Activated T-helper 1 cell treated with Interleukin-2 at 50 U/mL for 16 hours (primary cell): ENCODE data around the gene RASGEF1C.

Experiments used
- DNase-seq: peaks from one replicate; pipeline ENCODE4 v3.0.0-alpha.2; 2020; ENCODE audit warnings: low read depth

RASGEF1C gene

GRCh38 chr5:180179442-180180420 is 29.3 kb downstream of the RASGEF1C start:
- no peak for DNase-seq

GRCh38 chr5:180178531-180179441 is 30.2 kb downstream of the RASGEF1C start:
- DNase-seq, result no peak

- DNase-seq, result no peak
These were observed 32.8 kb downstream of the RASGEF1C start for GRCh38 chr5:180176191-180176590.

GRCh38 chr5:180175015-180175431 is 34.0 kb downstream of the RASGEF1C start:
- no peak for DNase-seq

GRCh38 chr5:180174587-180174972 is 34.4 kb downstream of the RASGEF1C start:
- DNase-seq, result no peak

GRCh38 chr5:180173875-180174586 is 35.0 kb downstream of the RASGEF1C start:
- DNase-seq, result no peak

GRCh38 chr5:180173198-180173544 is 35.8 kb downstream of the RASGEF1C start:
- no peak for DNase-seq

- no peak for DNase-seq
These were observed 36.4 kb downstream of the RASGEF1C start for GRCh38 chr5:180172447-180173197.

- DNase-seq, result no peak
These were observed 37.4 kb downstream of the RASGEF1C start for GRCh38 chr5:180171568-180172094.

- no peak for DNase-seq
These were observed 38.0 kb downstream of the RASGEF1C start for GRCh38 chr5:180170810-180171567.

- DNase-seq, result no peak
These were observed 38.8 kb downstream of the RASGEF1C start for GRCh38 chr5:180170106-180170809.

GRCh38 chr5:180169248-180170105 is 39.5 kb downstream of the RASGEF1C start:
- DNase-seq, result no peak

GRCh38 chr5:180168758-180169157 is 40.3 kb downstream of the RASGEF1C start:
- no peak for DNase-seq

GRCh38 chr5:180166176-180166575 is 42.8 kb downstream of the RASGEF1C start:
- no peak for DNase-seq

GRCh38 chr5:180162304-180162661 is 46.7 kb downstream of the RASGEF1C start:
- no peak for DNase-seq

- DNase-seq, result no peak
These were observed 47.3 kb downstream of the RASGEF1C start for GRCh38 chr5:180161420-180162303.

- DNase-seq, result no peak
These were observed 48.2 kb downstream of the RASGEF1C start for GRCh38 chr5:180160789-180161188.

- DNase-seq, result no peak
These were observed 48.8 kb downstream of the RASGEF1C start for GRCh38 chr5:180160215-180160614.
